ENCODE results near the gene ADPRHL1. TPM values are rescaled to one million over a fixed set of nuclear protein-coding genes. Genes with fewer than 3 reads are reported as not detected.

ADPRHL1 gene
- total and polyA plus RNA-seq, 2 donors (not counting 3 experiments of a cell fraction or from before 2014, with no cell fraction given) = 0.52 to 0.97 TPM

- POLR2A ChIA-PET = no interaction called here
- TF ChIP-seq GATA2 (IDR thresholded peaks at IDR 0.05; ENCODE audit: insufficient read depth, insufficient read length, low read depth, low read length) (no peak), POLR2A (IDR thresholded peaks at IDR 0.05; ENCODE audit: low read depth, low read length) (no peak), EZH2 (IDR thresholded peaks at IDR 0.05; ENCODE audit: borderline replicate concordance, low read depth, low read length, severe bottlenecking) (no peak), CTCF (IDR thresholded peaks at IDR 0.05; ENCODE audit: extremely low read depth in 1 of 2, insufficient read depth in 1 of 2, low read depth in 1 of 2, low read length in 2 of 2) (no peak), MYC (IDR thresholded peaks at IDR 0.05; ENCODE audit: low read depth, low read length) (no peak), FOS (IDR thresholded peaks at IDR 0.05; ENCODE audit: borderline replicate concordance, insufficient read depth, low read length) (no peak)
- TF ChIP-seq, protein P1, sequence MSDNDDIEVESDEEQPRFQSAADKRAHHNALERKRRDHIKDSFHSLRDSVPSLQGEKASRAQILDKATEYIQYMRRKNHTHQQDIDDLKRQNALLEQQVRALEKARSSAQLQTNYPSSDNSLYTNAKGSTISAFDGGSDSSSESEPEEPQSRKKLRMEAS (IDR thresholded peaks at IDR 0.05; ENCODE audit: insufficient read depth, insufficient read length) = no peak
Observed at GRCh38 chr13:113442985-113443362, 10.3 kb downstream of the ADPRHL1 start.

More at GRCh38 chr13:113442985-113443362, 10.3 kb downstream of the ADPRHL1 start:
- no peak overlapping the region for H3K4me3 ChIP-seq (replicated peaks in 1 of 3; ENCODE audit: insufficient read depth in 1 of 3, low read depth in 1 of 3, low read length in 3 of 3)
- BruUV-seq (replicated peaks) = no TSS peak
- H3K4me1 ChIP-seq (ENCODE audit: control insufficient read depth, extremely low read depth, insufficient read depth, low read length) = no peaks in the 10 kb centered on the region
- H3K9me3 ChIP-seq (replicated peaks; ENCODE audit: control insufficient read depth, insufficient read depth, low read length) = no peaks in the 10 kb centered on the region
- no peak overlapping the region for H3K27ac ChIP-seq (ENCODE audit: insufficient read depth, low read depth, low read length)
- H3K27me3 ChIP-seq (ENCODE audit: control insufficient read depth in 2 of 2, insufficient read depth in 2 of 2, low read length in 2 of 2) = no peaks in the 10 kb centered on the region
- FAIRE-seq = no peak
- no peaks in the 10 kb centered on the region for H3K79me2 ChIP-seq (ENCODE audit: control insufficient read depth, insufficient read depth, low read length)
- dilution Hi-C loops (cut with MboI; ENCODE audit: extremely low pct_ligation_motif_present, low sequenced_read_pairs) (no loop called here), intact Hi-C loops (cut with micrococcal nuclease) (no loop called here)
- no peaks in the 10 kb centered on the region for H3K36me3 ChIP-seq (ENCODE audit: control insufficient read depth in 2 of 2, extremely low read depth in 1 of 2, insufficient read depth in 2 of 2, low read length in 2 of 2)
- no peak for DNase-seq (ENCODE audit: low read depth, low spot score)
- CTCF ChIA-PET = no interaction called here
- H3K9me1 ChIP-seq (replicated peaks; ENCODE audit: control insufficient read depth, extremely low read depth, insufficient read depth, low read length) = no peaks in the 10 kb centered on the region
- no peak overlapping the region for H2AFZ ChIP-seq (ENCODE audit: low read depth, low read length)
- H3K4me2 ChIP-seq (ENCODE audit: insufficient read depth, low read length) = no peak overlapping the region
- H3K9ac ChIP-seq (replicated peaks; ENCODE audit: extremely low read depth, insufficient read depth, low read length) = no peak overlapping the region
- H4K20me1 ChIP-seq (replicated peaks; ENCODE audit: control insufficient read depth, extremely low read depth, insufficient read depth, low read length) = no peaks in the 10 kb centered on the region

Measured in endothelial cell of umbilical vein (primary cell).